A549 (cell line): ENCODE data around the gene MSMB. TPM values are rescaled to one million over a fixed set of nuclear protein-coding genes. Genes with fewer than 3 reads are reported as not detected.

ENCODE experiments used
- ATAC-seq, 2 experiments: fragments of 200-7000 bp in 1 of 2; fragments of >200 bp in 1 of 2; cut with Nextera tagmentation in 1 of 2; cut with Tn5 transposase in 1 of 2; 3 replicates each; pipeline versions ENCODE4 v1.8.0 to v1.9.1; 2018 to 2020; ENCODE audit warnings: mild to moderate bottlenecking in 1 of 2, moderate library complexity in 1 of 2
- CTCF ChIA-PET: fragments of 300-600 bp; sonication (Branson Sonifier 250); formaldehyde crosslinking; extraction: SDS; loops from one replicate; lab custom pipeline; 2021; ENCODE audit warnings: antibody characterized with exemption, inconsistent platforms; lab: Yijun Ruan, JAX
- POLR2A ChIA-PET: fragments of 350-600 bp; formaldehyde crosslinking; extraction: SDS; loops from one replicate; lab custom pipeline; 2021; ENCODE audit warnings: antibody characterized with exemption, inconsistent platforms; lab: Yijun Ruan, JAX
- DNase-seq, 2 experiments: peaks; one replicate each; pipeline versions ENCODE4 v3.0.0 to v3.0.0-alpha.2; 2011 to 2016; ENCODE audit warnings: low read depth in 1 of 2, low spot score in 1 of 2
- FAIRE-seq: peaks from 2 replicates; lab custom pipeline; 2011; peaks lifted over from hg19 to GRCh38; lab: Jason Lieb, UNC
- H3K27ac ChIP-seq, 2 experiments: fragments of >200 bp; sonication (Bioruptor Twin); formaldehyde crosslinking; 3 replicates each; pipeline ENCODE4 v1.5.1; 2016 to 2017
- H3K4me1 ChIP-seq: fragments of >200 bp; sonication (Bioruptor Twin); formaldehyde crosslinking; 3 replicates; pipeline ENCODE4 v1.6.1; 2016
- H3K4me2 ChIP-seq: fragments of >200 bp; sonication (Bioruptor Twin); formaldehyde crosslinking; 3 replicates; pipeline ENCODE4 v1.6.1; 2016
- H3K4me3 ChIP-seq: fragments of >200 bp; sonication (Bioruptor Twin); formaldehyde crosslinking; 3 replicates; pipeline ENCODE4 v1.5.1; 2016
- H3K9me3 ChIP-seq: fragments of >200 bp; sonication (Bioruptor Twin); formaldehyde crosslinking; 3 replicates; pipeline ENCODE4 v1.6.1; 2016
- ATOH8 ChIP-seq: fragments of 250-450 bp; sonication (Bioruptor Pico); IDR thresholded peaks from 2 replicates; pipeline ENCODE4 v1.5.0; 2020; ENCODE audit warnings: low read depth, mild to moderate bottlenecking, moderate library complexity
- BCL3 ChIP-seq: fragments of >200 bp; sonication (Bioruptor Twin); formaldehyde crosslinking; IDR thresholded peaks from 3 replicates; pipeline ENCODE4 v1.6.1; 2016
- CTCF ChIP-seq: fragments of >200 bp; sonication (Bioruptor Twin); formaldehyde crosslinking; IDR thresholded peaks from 3 replicates; pipeline ENCODE4 v1.5.1; 2016
- E2F6 ChIP-seq: IDR thresholded peaks from 2 replicates; pipeline ENCODE4 v1.6.1; 2012; ENCODE audit warnings: low read depth, borderline replicate concordance
- EHMT2 ChIP-seq: fragments of 200-600 bp; sonication (generic); IDR thresholded peaks from 2 replicates; pipeline ENCODE4 v1.6.1; 2016; ENCODE audit warnings: antibody characterized with exemption, low read depth, mild to moderate bottlenecking, moderate library complexity
- EP300 ChIP-seq, 2 experiments: fragments of >200 bp; sonication (Bioruptor Twin); formaldehyde crosslinking; IDR thresholded peaks; 2 replicates in 1 of 2; 3 replicates in 1 of 2; pipeline ENCODE4 v1.6.1; 2016 to 2017
- ESRRA ChIP-seq: fragments of 150-350 bp; IDR thresholded peaks from 2 replicates; pipeline ENCODE4 v1.6.1; 2014; ENCODE audit warnings: mild to moderate bottlenecking, low read length, borderline replicate concordance
- GATA3 ChIP-seq: IDR thresholded peaks from 2 replicates; pipeline ENCODE4 v1.6.1; 2012; ENCODE audit warnings: borderline replicate concordance
- HDAC2 ChIP-seq: fragments of 200-600 bp; sonication (generic); IDR thresholded peaks from 2 replicates; pipeline ENCODE4 v1.6.1; 2016
- HEYL ChIP-seq: fragments of 250-450 bp; sonication (Bioruptor Pico); IDR thresholded peaks from 2 replicates; pipeline ENCODE4 v1.8.0; 2021; ENCODE audit warnings: mild to moderate bottlenecking, moderate library complexity
- HMGXB4 ChIP-seq: fragments of 250-450 bp; sonication (Bioruptor Pico); IDR thresholded peaks from 2 replicates; pipeline ENCODE4 v1.5.0; 2021; ENCODE audit warnings: mild to moderate bottlenecking, moderate library complexity, borderline replicate concordance
- HOXA7 ChIP-seq: fragments of 250-450 bp; sonication (Bioruptor Pico); IDR thresholded peaks from 2 replicates; pipeline ENCODE4 v1.5.0; 2020; ENCODE audit warnings: mild to moderate bottlenecking, moderate library complexity
- HOXB5 ChIP-seq: fragments of 250-450 bp; sonication (Bioruptor Pico); IDR thresholded peaks from 2 replicates; pipeline ENCODE4 v1.5.0; 2020; ENCODE audit warnings: mild to moderate bottlenecking, moderate library complexity
- JUN ChIP-seq, 2 experiments: fragments of >200 bp; sonication (Bioruptor Twin); formaldehyde crosslinking; IDR thresholded peaks; 2 replicates in 1 of 2; 3 replicates in 1 of 2; pipeline ENCODE4 v1.6.1; 2016 to 2017
- JUNB ChIP-seq: fragments of >200 bp; sonication (Bioruptor Twin); formaldehyde crosslinking; IDR thresholded peaks from 2 replicates; pipeline ENCODE4 v1.6.1; 2016
- KDM5A ChIP-seq: fragments of 200-600 bp; sonication (generic); IDR thresholded peaks from 2 replicates; pipeline ENCODE4 v1.6.1; 2016; ENCODE audit warnings: antibody characterized with exemption, mild to moderate bottlenecking
- POLR2A ChIP-seq: IDR thresholded peaks from 2 replicates; pipeline ENCODE4 v1.6.1; 2012; ENCODE audit warnings: mild to moderate bottlenecking, low read length
- POLR2AphosphoS2 ChIP-seq: conservative IDR thresholded peaks from 2 replicates; pipeline ENCODE4 v1.6.1; 2012; ENCODE audit warnings: low read length, improper control_type of control experiment, inconsistent platforms
- REST ChIP-seq: fragments of 200-600 bp; sonication (generic); IDR thresholded peaks from 2 replicates; pipeline ENCODE4 v1.6.1; 2016; ENCODE audit warnings: antibody characterized with exemption, mild to moderate bottlenecking, moderate library complexity
- RFX5 ChIP-seq: fragments of 450-650 bp; IDR thresholded peaks from 2 replicates; pipeline ENCODE4 v1.7.1; 2014; ENCODE audit warnings: antibody characterized with exemption, mild to moderate bottlenecking, moderate library complexity
- SREBF2 ChIP-seq: fragments of 450-650 bp; IDR thresholded peaks from 2 replicates; pipeline ENCODE4 v1.6.1; 2014; ENCODE audit warnings: mild to moderate bottlenecking, moderate library complexity
- TFCP2L1 ChIP-seq: fragments of 250-450 bp; sonication (Bioruptor Pico); IDR thresholded peaks from 2 replicates; pipeline ENCODE4 v1.5.0; 2021; ENCODE audit warnings: mild to moderate bottlenecking
- TP53 ChIP-seq: fragments of 250-450 bp; sonication (Bioruptor Pico); IDR thresholded peaks from 2 replicates; pipeline ENCODE4 v1.5.0; 2021; ENCODE audit warnings: mild to moderate bottlenecking, moderate library complexity
- USF2 ChIP-seq: fragments of 450-650 bp; IDR thresholded peaks from 2 replicates; pipeline ENCODE4 v1.6.1; 2014; ENCODE audit warnings: antibody characterized with exemption
- ZC3H11A ChIP-seq: fragments of 450-650 bp; IDR thresholded peaks from 2 replicates; pipeline ENCODE4 v1.6.1; 2014; ENCODE audit warnings: antibody characterized with exemption, mild to moderate bottlenecking
- ZFP36 ChIP-seq: fragments of 450-650 bp; IDR thresholded peaks from 2 replicates; pipeline ENCODE4 v1.6.1; 2014; ENCODE audit warnings: borderline replicate concordance; ENCODE audit not compliant: partially characterized antibody
- ZSCAN20 ChIP-seq: fragments of 250-450 bp; sonication (Bioruptor Pico); IDR thresholded peaks from 2 replicates; pipeline ENCODE4 v1.8.0; 2022; ENCODE audit warnings: mild to moderate bottlenecking, moderate library complexity
- WGBS: methylation state at CpG from one replicate; pipeline ENCODE4 v1.1.6; 2017; ENCODE audit errors: missing lambda C conversion rate; 5-methylcytosine and 5-hydroxymethylcytosine counted together
- polyA plus RNA-seq, 4 experiments: library from polyadenylated mRNA; depleted of rRNA in 3 of 4; stranded (reverse); fragments of >200 nt; fragmentation: RNase III in 1 of 4; extraction: RNeasy Plus Mini Kit Qiagen cat#74134 plus additional on column Dnase treatment in 1 of 4; gene quantifications; 2 replicates in 3 of 4; 3 replicates in 1 of 4; pipeline ENCODE4 v1.2.3, GENCODE V29; 2011 to 2017

The MSMB gene
- polyA plus RNA-seq, 2 of the 4 experiments (the other 2 are of a cell fraction): 0.26 TPM; not detected in 1

- no peak for FAIRE-seq
- peaks cover 14% of the 10 kb centered on the region for H3K4me1 ChIP-seq
- TF ChIP-seq SREBF2 (no peak), E2F6 (no peak), CTCF (no peak), HOXB5 (CRISPR knock-in tag) (no peak), EP300 (IDR thresholded peaks at IDR 0.05) (no peak), EHMT2 (no peak), ATOH8 (no peak), RFX5 (no peak), HDAC2 (no peak), POLR2A (no peak), BCL3 (no peak), JUNB (no peak), ZSCAN20 (no peak)
Measured at GRCh38 chr10:46014683-46015405, 31.2 kb downstream of the MSMB start.

GRCh38 chr10:46014206-46014605, 31.9 kb downstream of the MSMB start:
- CTCF ChIA-PET: no interaction called here
- H3K4me2 ChIP-seq: no peak overlapping the region
- H3K9me3 ChIP-seq: no peaks in the 10 kb centered on the region
- H3K4me1 ChIP-seq: peaks cover 8% of the 10 kb centered on the region
- no peak overlapping the region for H3K27ac ChIP-seq
- POLR2A ChIA-PET: no interaction called here
- WGBS: 94% methylated on average over 5 of the region's 5 CpGs
- DNase-seq (no peak), ATAC-seq (no peak), FAIRE-seq (no peak)
- no peak overlapping the region for H3K4me3 ChIP-seq
- TF ChIP-seq RFX5 (no peak), ESRRA (no peak), REST (no peak), HEYL (CRISPR knock-in tag) (no peak), HMGXB4 (CRISPR knock-in tag) (no peak), KDM5A (no peak), TFCP2L1 (CRISPR knock-in tag) (no peak), TP53 (no peak), POLR2AphosphoS2 (no peak), JUN (IDR thresholded peaks at IDR 0.05) (no peak), ZFP36 (no peak), USF2 (no peak), SREBF2 (no peak), GATA3 (no peak), HOXA7 (CRISPR knock-in tag) (no peak), HOXB5 (CRISPR knock-in tag) (no peak), ZC3H11A (no peak)

More at GRCh38 chr10:46014683-46015405, 31.2 kb downstream of the MSMB start:
- ChIA-PET CTCF (interaction anchor here (1.5 kb wide), 1 partner anchor 13 kb away, joined by 3 read pairs; no protein-coding TSS in a partner anchor), POLR2A (no interaction called here)
- ATAC-seq (no peak), DNase-seq (no peak)
- H3K27ac ChIP-seq: no peak overlapping the region
- no peak overlapping the region for H3K4me3 ChIP-seq
- no peak overlapping the region for H3K4me2 ChIP-seq
- H3K9me3 ChIP-seq: no peaks in the 10 kb centered on the region
- WGBS: 74% methylated on average over 5 of the region's 5 CpGs
